ENCODE results near the gene CDH11.

The CDH11 gene

GRCh38 chr16:65005696-65006095, 116.2 kb downstream of the CDH11 start:
- no peaks in the 10 kb centered on the region for H3K27me3 ChIP-seq (ENCODE audit: insufficient read depth, poor library complexity, severe bottlenecking)
- DNase-seq (ENCODE audit: low read depth in 1 of 2, low spot score in 1 of 2): no peak
- H3K4me3 ChIP-seq (replicated peaks; ENCODE audit: insufficient read depth, low read length): no peak overlapping the region
- no peak overlapping the region for H3K27ac ChIP-seq (replicated peaks)
- TF ChIP-seq GABPA (IDR thresholded peaks at IDR 0.05; ENCODE audit: low read depth) (no peak), SPI1 (IDR thresholded peaks at IDR 0.05; ENCODE audit: borderline replicate concordance, low read depth) (no peak), REST (IDR thresholded peaks at IDR 0.05; ENCODE audit: insufficient replicate concordance, low read depth) (no peak)

DNA sequence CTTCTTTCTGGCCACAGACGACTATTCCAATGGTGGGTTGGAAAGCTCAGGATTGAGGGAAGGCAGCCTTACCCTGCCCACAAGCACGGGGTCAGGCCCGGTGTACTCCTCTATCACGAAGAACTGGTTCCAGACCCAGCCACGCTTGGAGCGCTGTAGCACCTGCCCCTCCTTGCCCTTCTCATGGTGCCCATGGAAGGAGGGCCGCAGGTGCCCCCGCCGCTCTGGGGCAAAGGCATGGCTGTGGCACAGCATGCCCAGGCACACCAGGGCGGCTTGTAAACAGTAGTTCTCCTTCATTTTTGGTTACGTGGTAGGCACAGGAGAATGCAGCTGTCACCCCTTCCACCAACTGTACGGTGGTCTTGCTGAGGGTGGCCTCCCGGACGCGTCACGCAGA, 117.3 kb downstream of the CDH11 start:
- no peak for TF ChIP-seq CTCF (IDR thresholded peaks at IDR 0.05; ENCODE audit: insufficient read depth, low read length)
- no peaks in the 10 kb centered on the region for H3K27me3 ChIP-seq (ENCODE audit: insufficient read depth, poor library complexity, severe bottlenecking)
- no peak overlapping the region for H3K27ac ChIP-seq (replicated peaks)
- no peak overlapping the region for H3K4me3 ChIP-seq (replicated peaks; ENCODE audit: insufficient read depth, low read length)
- no peak for DNase-seq (ENCODE audit: low read depth in 1 of 2, low spot score in 1 of 2)

DNA sequence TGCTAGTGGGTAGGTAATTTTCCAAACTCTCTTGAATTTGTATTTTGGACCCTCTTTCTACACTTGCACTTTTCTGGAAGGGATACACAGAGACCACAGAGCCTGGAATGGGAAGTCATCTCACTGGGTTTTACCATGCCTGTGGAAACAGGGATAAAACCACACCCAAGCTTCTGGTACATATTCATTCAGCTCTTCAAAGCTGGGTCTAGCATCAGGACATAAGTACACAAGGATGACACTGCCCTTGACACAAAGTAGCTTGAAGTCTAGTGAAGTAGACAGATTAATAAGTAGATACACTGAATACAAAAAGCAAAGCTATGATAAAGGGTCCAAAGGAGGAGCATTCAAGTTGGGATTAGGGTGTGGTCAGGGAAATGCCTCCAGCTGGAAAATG, 118.2 kb downstream of the CDH11 start:
- no peak overlapping the region for H3K4me3 ChIP-seq (replicated peaks; ENCODE audit: insufficient read depth, low read length)
- H3K27me3 ChIP-seq (ENCODE audit: insufficient read depth, poor library complexity, severe bottlenecking): no peaks in the 10 kb centered on the region
- H3K27ac ChIP-seq (replicated peaks): no peak overlapping the region
- TF ChIP-seq SPI1 (IDR thresholded peaks at IDR 0.05; ENCODE audit: borderline replicate concordance, low read depth): no peak
- TF ChIP-seq CTCF (IDR thresholded peaks at IDR 0.05; ENCODE audit: insufficient read depth, low read length): no peak
- no peak for TF ChIP-seq POLR2AphosphoS5 (IDR thresholded peaks at IDR 0.05; ENCODE audit: low read depth)
- no peak for TF ChIP-seq REST (IDR thresholded peaks at IDR 0.05; ENCODE audit: insufficient replicate concordance, low read depth)
- no peak for TF ChIP-seq GABPA (IDR thresholded peaks at IDR 0.05; ENCODE audit: low read depth)
- DNase-seq (ENCODE audit: low read depth in 1 of 2, low spot score in 1 of 2): no peak

GRCh38 chr16:65002265-65002664, 119.6 kb downstream of the CDH11 start:
- no peak overlapping the region for H3K4me3 ChIP-seq (replicated peaks; ENCODE audit: insufficient read depth, low read length)
- no peak for DNase-seq (ENCODE audit: low read depth in 1 of 2, low spot score in 1 of 2)
- TF ChIP-seq SPI1 (IDR thresholded peaks at IDR 0.05; ENCODE audit: borderline replicate concordance, low read depth) (no peak), POLR2AphosphoS5 (IDR thresholded peaks at IDR 0.05; ENCODE audit: low read depth) (no peak), REST (IDR thresholded peaks at IDR 0.05; ENCODE audit: insufficient replicate concordance, low read depth) (no peak), GABPA (IDR thresholded peaks at IDR 0.05; ENCODE audit: low read depth) (no peak), CTCF (IDR thresholded peaks at IDR 0.05; ENCODE audit: insufficient read depth, low read length) (no peak)
- H3K27me3 ChIP-seq (ENCODE audit: insufficient read depth, poor library complexity, severe bottlenecking): no peaks in the 10 kb centered on the region
- no peak overlapping the region for H3K27ac ChIP-seq (replicated peaks)
